Skeletal muscle cell (primary cell): ENCODE results near the gene APC.
A peak's percentile ranks its signal among the peaks of the same experiment; 100 is the strongest.
"Not testable (repeated sequence)": the region's sequence is repeated elsewhere in the genome, so short reads cannot be mapped to it uniquely, and the experiment has no call there.

ENCODE experiments used
- DNase-seq: peaks from one replicate; pipeline ENCODE4 v3.0.0-alpha.2; 2010; ENCODE audit warnings: low read depth
- H3K4me3 ChIP-seq: 2 replicates; pipeline ENCODE4 v1.5.1; 2011; ENCODE audit warnings: low read depth, mild to moderate bottlenecking, control low read depth, low read length, moderate library complexity

Gene APC

DNA sequence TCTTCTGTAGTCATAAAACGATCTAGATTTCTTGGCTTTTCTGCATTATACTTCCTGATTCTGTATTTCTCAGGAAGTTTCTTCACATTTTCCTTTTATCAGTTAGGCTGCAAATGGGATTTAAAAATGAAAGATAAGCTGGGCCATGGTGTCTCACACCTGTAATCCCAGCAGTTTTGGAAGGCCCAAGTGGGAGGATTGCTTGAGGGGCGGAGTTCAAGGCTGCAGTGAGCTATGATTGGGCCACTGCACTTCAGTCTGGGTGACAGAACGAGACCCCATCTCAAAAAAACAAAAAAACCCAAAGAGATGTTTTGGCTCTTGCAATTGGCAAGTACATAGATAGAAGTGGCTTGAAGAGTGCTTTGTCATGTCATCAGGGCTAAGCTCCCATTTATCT lies 26.2 kb upstream of the APC start:
- no peak for DNase-seq
- no peak overlapping the region for H3K4me3 ChIP-seq

DNA sequence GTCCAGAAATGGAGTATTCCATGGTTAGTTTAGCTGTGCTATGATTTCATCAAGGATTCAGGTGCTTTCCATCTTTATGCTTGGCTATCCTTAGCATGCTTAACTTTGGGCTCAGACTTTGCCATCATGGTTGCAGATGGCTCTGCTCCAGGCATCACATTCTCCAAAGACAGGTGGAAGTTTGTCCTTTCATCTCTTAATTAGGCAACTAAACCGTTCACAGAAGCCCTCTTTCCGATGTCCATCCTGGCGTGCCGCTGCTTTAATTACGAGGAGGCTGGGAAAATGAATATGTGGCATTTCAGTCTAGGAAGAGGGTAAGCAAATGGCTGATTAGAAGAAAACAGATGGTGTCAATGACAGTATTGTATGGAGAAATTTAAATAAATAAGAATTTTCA lies 24.5 kb upstream of the APC start:
- no peak for DNase-seq
- no peak overlapping the region for H3K4me3 ChIP-seq

DNA sequence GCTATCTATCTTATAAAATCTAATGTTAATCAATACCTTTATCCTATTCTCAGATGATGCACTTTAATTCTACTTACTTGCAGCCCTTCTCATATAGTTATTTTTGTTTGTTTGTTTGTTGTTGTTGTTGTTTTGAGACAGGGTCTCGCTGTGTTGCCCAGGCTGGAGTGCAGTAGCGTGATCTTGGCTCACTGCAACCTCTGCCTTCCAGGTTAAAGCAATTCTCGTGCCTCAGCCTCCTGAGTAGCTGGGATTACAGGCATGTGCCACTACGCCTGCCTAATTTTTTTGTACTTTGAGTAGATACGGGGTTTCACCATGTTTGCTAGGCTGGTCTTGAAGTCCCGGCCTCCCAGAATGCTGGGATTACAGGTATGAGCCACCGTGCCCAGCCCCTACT lies 20.8 kb upstream of the APC start:
- not testable (repeated sequence) for H3K4me3 ChIP-seq, DNase-seq

DNA sequence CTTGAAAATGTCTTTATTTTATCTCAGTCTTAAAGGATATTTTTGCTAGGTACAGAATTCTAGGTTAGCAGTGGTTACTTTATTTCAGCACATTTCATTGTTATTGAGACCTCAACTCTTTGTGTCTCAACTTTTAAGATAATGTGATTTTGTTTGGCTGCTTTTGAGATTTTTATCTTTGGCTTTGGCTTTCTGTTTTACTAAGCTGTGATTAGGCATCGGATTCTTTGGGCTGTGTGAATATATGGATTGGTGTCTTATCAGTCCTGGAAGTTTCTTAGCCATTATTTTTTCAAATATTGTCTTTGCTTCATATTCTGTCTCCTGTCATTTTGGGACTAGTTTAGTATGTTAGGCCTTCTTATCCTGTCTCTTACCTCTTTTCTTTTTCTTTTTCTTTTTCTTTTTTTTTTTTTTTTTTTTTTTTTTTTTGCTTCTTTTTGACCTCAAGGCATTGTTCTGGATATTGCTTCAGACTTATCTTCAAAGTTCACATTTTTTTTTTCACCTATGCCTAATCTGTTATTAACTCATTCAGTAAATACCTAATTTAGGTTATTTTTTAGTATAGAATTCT lies 20.1 kb upstream of the APC start:
- no peak for DNase-seq
- H3K4me3 ChIP-seq = no peak overlapping the region

DNA sequence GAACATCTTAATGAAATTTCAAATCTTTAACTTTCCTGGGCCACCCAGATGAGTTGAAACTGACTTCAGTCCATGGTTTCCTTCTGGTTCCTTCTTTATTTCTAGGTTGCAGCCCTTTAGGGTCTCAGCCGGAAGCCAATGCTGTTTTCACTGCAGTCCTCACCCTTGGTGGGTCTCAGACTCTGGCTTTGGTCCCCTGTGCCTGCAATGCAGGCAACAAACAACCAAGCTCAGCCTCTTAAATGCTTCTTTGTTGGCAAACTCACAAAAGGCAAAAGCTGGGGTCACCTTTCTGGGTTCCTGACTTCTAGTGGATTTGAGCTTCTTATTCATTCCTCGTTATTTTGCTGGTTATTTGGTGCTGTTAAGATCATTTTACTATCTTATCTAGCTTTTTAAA lies 19.3 kb upstream of the APC start:
- no peak for DNase-seq
- no peak overlapping the region for H3K4me3 ChIP-seq

DNA sequence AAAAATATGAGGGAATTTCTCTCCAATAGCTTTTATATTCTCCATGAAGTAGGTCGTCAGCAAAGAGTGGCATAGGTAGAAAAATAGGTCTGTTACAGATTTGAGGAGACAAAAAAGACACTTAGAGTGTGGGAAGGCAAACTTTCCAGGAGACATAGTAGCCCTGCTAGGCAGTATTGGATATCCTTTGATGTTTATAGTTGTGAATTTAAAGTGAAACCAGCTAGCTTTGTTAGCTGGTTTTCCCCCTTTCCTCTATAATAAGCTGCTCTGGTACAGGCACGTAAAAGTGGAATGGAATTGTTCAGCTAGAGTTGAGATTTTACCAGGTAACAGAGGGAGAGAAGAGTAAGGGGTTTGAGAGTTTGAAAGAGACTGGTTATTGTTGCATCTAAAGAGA lies 17.1 kb upstream of the APC start:
- no peak overlapping the region for H3K4me3 ChIP-seq
- no peak for DNase-seq

DNA sequence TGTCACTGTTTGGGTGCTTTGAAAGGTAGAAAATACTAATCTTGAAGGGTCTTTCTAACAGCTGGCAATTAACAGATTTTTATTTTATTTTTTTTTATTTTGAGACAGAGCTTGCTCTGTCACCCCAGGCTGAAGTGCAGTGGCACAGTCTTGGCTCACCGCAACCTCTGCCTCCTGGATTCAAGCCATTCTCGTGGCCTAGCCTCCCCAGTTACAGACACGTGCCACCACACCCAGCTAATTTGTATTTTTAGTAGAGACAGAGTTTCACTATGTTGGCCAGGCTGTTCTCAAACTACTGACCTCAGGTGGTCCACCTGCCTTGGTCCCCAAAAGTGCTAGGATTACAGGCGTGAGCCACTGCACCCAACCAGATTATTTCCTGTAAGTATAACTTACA lies 12.8 kb upstream of the APC start:
- no peak overlapping the region for H3K4me3 ChIP-seq
- DNase-seq = no peak

DNA sequence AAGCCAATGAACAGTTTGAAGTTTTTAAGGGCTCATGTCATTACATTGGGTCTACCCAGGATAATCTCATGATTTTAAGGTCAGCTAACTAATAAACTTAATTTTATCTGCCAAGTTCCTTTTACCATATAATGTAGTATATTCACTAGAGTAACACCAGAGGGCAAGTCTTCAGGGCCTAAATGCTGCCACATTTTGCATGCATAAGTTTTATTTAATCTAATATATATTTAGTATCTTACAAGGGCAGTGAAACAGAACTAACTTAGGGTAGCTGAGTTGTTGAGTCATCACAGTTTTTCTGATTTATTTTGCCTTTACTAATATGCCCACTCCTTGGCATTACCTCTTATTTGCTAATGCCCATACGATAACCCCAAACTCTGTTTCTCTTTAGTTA lies 8.1 kb upstream of the APC start:
- H3K4me3 ChIP-seq = no peak overlapping the region
- no peak for DNase-seq

DNA sequence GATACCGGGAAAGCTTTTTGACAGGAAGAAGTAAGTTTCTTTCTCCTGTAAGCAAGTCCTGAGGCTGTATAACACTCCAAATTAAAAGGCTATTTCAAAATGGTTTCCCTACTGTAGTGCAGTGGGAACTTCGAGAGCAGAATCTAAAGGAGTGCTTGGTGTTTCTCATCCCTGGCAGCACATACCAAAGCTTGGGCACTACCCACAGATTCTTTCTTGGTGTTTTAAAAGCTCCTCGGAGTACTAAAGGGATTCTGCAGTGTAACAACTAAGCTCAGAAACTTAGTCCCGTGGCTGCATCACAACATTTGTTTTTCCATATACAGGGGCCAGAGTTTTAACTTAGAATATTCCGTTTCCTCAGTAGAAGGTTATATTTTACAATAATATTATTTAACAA lies 5.6 kb upstream of the APC start:
- DNase-seq = no peak
- no peak overlapping the region for H3K4me3 ChIP-seq

DNA sequence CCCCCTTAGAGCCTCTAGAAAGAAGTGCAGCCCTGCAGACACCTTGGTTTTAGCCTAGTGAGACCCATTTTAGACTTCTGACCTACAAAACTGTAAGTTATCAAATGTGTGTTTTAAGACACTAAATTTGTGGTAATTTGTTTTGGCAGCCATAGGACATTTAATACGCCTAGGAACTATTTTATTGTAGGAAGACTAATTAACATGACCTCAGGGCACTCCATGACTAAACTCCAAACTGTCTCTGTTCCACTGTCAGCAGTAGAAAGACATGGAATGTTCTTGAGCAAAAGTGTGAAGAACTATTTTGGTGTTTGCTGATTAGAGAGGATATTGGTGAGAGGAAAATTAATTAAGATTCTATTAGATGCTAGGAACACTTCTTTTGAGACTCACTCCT lies 4.1 kb upstream of the APC start:
- no peak overlapping the region for H3K4me3 ChIP-seq
- DNase-seq = no peak

DNA sequence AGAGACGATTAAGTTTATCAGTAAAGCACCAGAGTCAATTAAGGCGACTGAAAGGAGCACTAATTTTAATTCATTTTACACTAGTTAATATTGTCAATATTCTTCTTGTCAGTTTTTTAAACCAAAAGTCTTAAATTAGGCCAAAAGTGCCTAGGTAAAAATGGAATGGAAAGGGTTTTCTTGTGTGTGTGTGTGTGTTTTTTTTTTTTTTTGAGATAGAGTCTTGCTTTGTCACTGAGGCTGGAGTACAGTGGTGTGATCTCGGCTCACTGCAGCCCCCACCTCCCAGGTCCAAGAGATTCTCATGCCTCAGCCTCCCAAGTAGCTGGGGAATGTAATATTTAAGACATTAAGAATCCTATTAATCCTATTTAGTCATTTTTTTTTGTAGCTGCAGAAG lies 3.1 kb upstream of the APC start:
- no peak for DNase-seq
- no peak overlapping the region for H3K4me3 ChIP-seq

DNA sequence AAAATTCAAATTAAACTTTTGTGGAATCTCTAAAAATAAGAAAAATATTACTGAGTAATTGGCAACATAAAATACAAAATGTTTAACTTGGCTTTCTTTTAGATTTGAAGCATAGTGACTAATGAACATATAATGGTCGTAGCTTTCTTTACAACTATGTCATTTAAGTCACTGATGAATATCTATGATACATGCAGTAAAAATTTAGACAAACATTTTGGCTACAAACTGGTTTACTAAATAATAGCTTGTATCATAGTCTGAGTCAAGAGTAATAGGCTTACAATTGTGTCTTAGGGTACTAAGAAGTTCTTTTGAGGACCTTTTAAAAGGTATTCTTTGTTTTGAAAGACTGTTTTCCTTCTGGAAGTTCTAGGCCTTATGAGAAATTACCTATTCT lies 2.0 kb upstream of the APC start:
- H3K4me3 ChIP-seq = no peak overlapping the region
- peak; percentile 16 for DNase-seq

DNA sequence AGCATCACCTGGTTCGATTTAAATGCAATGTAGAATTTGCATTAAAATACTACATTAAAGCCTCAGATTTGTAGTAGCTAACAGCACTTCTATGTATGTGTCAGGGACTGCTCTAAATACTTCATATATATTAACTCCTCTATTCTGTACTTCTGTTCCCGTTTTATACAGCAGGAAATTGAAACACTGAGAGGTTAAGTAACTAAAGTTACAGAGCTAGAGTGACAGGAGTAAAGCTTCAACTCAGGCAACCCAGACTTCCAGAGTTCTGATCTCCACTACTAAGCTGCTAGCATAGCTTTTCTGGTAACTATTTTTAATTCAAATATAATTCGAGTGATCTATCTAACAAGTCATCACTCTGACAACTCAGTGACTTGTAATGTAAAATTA lies 619 bp upstream of the APC start:
- DNase-seq = no peak
- H3K4me3 ChIP-seq = peak overlapping the region; percentile 86

DNA sequence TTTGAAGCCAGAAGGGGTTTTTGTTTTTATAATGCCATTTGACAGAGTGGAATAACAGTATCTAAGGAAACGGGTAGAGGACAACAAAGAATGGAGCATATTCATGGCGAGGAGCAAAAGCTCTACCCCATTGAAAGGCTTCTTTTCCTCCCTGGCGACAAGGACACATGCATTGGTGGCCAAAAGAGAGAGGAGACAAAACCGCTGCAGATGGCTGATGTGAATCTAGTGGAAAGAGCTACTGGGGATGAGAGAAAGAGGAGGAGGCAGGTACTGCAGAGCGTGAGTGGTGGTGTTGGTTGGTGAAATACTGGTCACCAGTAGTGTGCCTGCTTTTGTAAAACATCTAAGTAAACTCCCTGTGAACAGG lies 491 bp downstream of the APC start:
- DNase-seq = no peak
- peak overlapping the region; percentile 86 for H3K4me3 ChIP-seq

DNA sequence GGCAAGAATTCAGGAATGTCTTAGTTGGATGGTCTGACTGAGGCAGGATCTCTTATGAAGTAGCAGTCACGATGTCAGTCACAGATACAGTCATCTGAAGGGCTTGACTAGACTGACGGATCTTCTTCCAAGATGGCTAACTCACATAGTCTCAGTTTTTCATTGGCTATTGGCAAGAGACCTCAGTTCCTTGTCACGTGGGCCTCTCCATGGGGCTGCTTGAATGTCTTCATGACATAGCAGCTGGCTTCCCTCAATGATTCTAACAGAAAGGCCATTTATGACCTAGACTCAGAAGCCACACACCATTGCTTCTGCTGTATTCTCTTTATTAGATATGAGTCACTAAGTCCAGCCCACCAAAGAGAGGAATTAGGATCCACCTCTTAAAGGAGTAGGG lies 4.7 kb downstream of the APC start:
- DNase-seq = no peak
- H3K4me3 ChIP-seq = no peak overlapping the region

DNA sequence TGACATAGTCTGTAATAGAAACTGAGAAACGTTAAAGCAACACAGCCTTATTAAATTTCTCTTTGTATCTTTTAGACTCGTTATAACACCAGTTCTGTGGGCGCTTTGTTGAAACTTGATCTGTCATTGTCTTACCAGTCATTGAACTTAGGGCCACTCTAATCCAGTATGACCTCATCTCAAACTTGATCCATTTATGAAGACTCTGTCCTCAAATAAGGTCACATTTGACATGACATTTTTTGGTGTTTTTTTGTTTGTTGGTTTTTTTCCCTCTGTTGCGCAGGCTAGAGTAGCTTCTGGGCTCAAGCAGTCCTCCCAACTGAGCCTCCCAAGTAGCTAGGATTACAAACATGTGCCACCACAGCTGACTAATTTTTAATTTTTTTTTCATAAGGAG lies 5.9 kb downstream of the APC start:
- no peak for DNase-seq
- H3K4me3 ChIP-seq = no peak overlapping the region

DNA sequence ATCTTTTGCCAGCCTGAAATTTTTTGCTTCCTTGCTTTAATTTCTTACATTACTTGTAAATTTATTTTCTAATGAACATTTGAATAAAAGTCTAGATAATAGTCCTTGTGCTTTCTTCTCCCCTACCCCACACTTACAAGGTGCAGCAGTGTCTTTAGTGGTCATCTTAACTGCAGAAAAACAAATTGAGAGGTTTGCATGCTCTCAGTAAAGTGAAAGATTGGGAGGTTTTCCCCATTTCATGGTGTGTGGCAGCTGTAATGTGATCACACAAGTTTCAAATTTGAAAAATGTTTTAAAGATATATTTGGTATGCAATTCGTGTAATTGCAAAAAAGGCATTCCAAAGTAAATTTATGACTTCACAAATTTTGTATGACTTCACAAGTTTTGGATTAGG lies 14.7 kb downstream of the APC start:
- no peak for DNase-seq
- no peak overlapping the region for H3K4me3 ChIP-seq

DNA sequence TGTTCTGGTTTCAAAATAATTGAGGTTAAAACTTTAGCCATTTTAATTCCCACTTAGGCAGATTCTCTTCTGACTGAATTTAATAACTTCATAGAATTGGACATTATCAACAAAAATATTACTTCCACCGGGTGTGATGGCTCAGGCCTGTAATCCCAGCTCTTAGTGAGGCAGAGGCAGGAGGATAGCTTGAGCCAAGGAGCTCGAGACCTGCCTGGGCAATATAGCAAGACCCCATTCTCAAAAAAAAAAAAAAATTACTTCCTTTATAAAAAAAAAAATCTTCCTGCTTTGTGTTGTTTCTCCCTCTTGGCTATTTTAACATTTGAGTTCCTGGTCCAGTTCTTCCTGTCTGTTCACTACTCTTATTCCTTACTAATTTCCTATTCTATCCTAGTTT lies 18.0 kb downstream of the APC start:
- DNase-seq = no peak
- no peak overlapping the region for H3K4me3 ChIP-seq

DNA sequence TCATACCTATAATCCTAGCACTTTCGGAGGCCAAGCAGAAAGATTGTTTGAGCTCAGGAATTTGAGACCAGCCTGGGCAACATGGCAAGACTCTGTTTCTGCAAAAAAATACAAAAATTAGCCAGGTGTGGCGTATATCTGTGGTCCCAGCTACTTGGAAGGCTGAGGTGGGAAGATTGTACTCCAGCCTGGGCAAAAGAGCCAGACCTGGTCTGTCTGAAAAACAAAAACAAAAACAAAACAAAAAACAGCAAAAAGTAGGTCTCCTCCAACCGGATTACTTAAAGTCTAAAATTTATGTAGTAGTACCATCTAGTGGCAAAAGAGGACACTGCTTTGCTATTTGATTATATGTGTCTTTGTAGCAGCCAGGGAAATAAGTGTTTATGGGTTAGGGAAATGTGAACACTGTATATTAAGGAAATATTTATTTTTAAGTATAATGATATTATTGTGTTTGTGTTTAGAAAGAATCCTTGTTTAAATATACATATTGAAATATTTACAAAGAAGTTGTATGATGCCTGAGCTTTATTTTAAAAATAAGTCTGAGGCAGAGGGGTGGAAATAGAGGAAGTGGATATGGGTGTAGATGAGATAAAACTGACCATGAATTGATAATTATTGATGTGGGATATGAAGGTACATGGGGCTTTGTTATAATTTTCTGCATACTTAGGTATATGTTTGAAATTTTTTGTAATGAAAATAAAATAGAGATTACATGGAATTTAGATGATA lies 20.0 kb downstream of the APC start:
- no peak overlapping the region for H3K4me3 ChIP-seq
- no peak for DNase-seq

DNA sequence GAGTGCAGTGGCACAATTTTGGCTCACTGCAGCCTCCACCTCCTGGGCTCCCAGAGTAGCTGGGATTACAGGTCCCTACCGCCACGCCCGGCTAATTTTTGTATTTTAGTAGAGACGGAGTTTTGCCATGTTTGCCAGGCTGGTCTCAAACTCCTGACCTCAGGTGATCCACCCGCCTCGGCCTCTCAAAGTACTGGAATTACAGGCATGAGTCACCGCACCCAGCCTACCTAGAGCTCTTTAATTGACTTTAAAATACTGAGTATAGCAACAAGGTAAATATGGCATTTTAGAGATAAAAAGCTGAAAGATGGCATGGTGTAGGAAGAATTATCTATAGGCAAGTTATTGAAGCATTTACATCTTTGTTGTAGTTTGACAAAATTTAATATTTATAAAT lies 21.0 kb downstream of the APC start:
- no peak for DNase-seq
- H3K4me3 ChIP-seq = no peak overlapping the region

DNA sequence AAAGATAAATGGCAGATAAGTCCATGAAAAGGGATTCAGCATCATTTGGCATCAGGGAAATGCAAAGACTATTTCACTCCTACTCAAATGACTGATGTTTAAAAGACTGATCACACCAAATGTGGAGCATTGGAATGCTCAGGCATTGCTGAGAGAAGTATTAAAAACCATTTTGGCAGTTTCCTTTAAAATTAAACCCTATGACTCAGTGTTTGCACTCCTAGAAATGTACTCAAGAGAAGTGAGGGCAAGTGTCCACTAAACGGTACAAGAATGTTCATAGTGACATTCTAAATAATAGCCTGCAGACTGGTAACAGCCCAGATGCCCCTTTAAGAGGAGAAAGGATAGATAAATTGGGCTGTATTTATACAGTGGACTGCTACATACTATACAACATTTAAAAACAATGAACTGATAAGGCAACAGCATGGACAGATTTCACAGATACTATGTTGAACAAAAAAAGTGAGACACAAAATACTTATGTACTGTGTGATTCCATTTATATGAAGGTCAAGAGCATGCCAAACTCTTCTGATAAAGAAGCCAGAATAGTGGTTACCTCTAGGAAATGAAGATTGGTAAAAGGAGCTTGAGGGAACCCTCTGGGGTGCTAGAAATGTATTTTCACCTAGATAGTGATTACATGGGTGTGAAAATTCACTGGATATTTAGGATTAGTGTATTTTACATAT lies 24.6 kb downstream of the APC start:
- DNase-seq = no peak
- H3K4me3 ChIP-seq = no peak overlapping the region
